GM12878 (cell line): ENCODE data around the gene CASP12.
"Not testable (repeated sequence)": the region's sequence is repeated elsewhere in the genome, so short reads cannot be mapped to it uniquely, and the experiment has no call there.

Experiments
- EZH2 ChIP-seq: IDR thresholded peaks from 2 replicates; pipeline ENCODE4 v1.6.1; 2012; ENCODE audit warnings: low read depth, mild to moderate bottlenecking, control low read depth, inconsistent platforms, low read length, borderline replicate concordance; ENCODE audit not compliant: control insufficient read depth
- TF ChIP-seq, protein P1 (sequence below): IDR thresholded peaks from 2 replicates; pipeline ENCODE4 v1.6.1; 2012; ENCODE audit warnings: low read depth, low read length, improper control_type of control experiment

DNA sequence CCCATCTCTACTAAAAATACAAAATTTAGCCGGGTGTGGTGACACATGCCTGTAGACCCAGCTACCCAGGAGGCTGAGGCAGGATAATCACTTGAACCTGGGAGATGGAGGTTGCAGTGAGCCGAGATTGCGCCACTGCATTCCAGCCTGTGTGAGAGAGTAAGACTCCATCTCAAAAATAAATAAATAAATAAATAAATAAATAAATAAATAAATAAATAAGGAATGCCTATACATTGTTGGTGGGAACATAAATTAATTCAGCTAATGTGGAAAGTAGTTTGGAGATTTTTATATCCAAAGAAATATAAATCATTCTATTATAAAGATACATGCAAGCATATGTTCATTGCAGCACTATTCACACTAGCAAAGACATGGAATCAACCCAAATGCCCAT, 35.8 kb upstream of the CASP12 start:
- TF ChIP-seq EZH2, result not testable (repeated sequence)
- TF ChIP-seq, protein P1, sequence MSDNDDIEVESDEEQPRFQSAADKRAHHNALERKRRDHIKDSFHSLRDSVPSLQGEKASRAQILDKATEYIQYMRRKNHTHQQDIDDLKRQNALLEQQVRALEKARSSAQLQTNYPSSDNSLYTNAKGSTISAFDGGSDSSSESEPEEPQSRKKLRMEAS, result not testable (repeated sequence)
